GM23248 (cell line): ENCODE measurements around the gene RNF186. TPM values are rescaled to one million over a fixed set of nuclear protein-coding genes. Genes with fewer than 3 reads are reported as not detected.
A peak's percentile ranks its signal among the peaks of the same experiment; 100 is the strongest.
"Not testable (repeated sequence)": the region's sequence is repeated elsewhere in the genome, so short reads cannot be mapped to it uniquely, and the experiment has no call there.

Experiments
- DNase-seq: peaks from one replicate; pipeline ENCODE4 v3.0.0-alpha.2; 2015
- H2AFZ ChIP-seq: fragments of 200-600 bp; sonication (generic); 2 replicates; pipeline ENCODE4 v1.6.1; 2016; ENCODE audit warnings: antibody characterized with exemption
- H3F3A ChIP-seq: fragments of 200-600 bp; sonication (generic); 2 replicates; pipeline ENCODE4 v1.6.1; 2016; ENCODE audit warnings: mild to moderate bottlenecking, antibody characterized with exemption, mixed run types; ENCODE audit not compliant: insufficient read depth
- H3K27ac ChIP-seq: fragments of 200-600 bp; sonication (generic); 2 replicates; pipeline ENCODE4 v1.5.1; 2016; ENCODE audit warnings: mild to moderate bottlenecking
- H3K27me3 ChIP-seq: fragments of 200-600 bp; sonication (generic); replicated peaks from 2 replicates; pipeline ENCODE4 v1.6.1; 2016; ENCODE audit warnings: mild to moderate bottlenecking; ENCODE audit not compliant: insufficient read depth
- H3K36me3 ChIP-seq: fragments of 200-600 bp; sonication (generic); 2 replicates; pipeline ENCODE4 v1.6.1; 2016; ENCODE audit warnings: low read depth, mild to moderate bottlenecking
- H3K4me1 ChIP-seq: fragments of 200-600 bp; sonication (generic); 2 replicates; pipeline ENCODE4 v1.6.1; 2016; ENCODE audit warnings: mild to moderate bottlenecking; ENCODE audit not compliant: insufficient read depth
- H3K4me2 ChIP-seq: fragments of 200-600 bp; sonication (generic); one replicate; pipeline ENCODE4 v1.6.1; 2016; ENCODE audit warnings: mild to moderate bottlenecking; ENCODE audit not compliant: unreplicated experiment
- H3K4me3 ChIP-seq: fragments of 200-600 bp; sonication (generic); 2 replicates; pipeline ENCODE4 v1.5.1; 2016; ENCODE audit warnings: mild to moderate bottlenecking
- H3K79me2 ChIP-seq: fragments of 200-600 bp; sonication (generic); 2 replicates; pipeline ENCODE4 v1.6.1; 2016; ENCODE audit warnings: mild to moderate bottlenecking; ENCODE audit not compliant: insufficient read depth
- H3K9ac ChIP-seq: fragments of 200-600 bp; sonication (generic); 2 replicates; pipeline ENCODE4 v1.6.1; 2016; ENCODE audit warnings: mild to moderate bottlenecking
- H3K9me2 ChIP-seq: fragments of 200-600 bp; sonication (generic); 2 replicates; pipeline ENCODE4 v1.6.1; 2016; ENCODE audit warnings: mixed run types, mild to moderate bottlenecking, moderate library complexity; ENCODE audit not compliant: insufficient read depth
- H3K9me3 ChIP-seq: fragments of 200-600 bp; sonication (generic); one replicate; pipeline ENCODE4 v1.6.1; 2017; ENCODE audit warnings: low read depth
- H4K20me1 ChIP-seq: fragments of 200-600 bp; sonication (generic); 2 replicates; pipeline ENCODE4 v1.6.0; 2016; ENCODE audit not compliant: insufficient read depth
- EZH2 ChIP-seq: fragments of 200-600 bp; sonication (generic); IDR thresholded peaks from 2 replicates; pipeline ENCODE4 v1.6.1; 2018; ENCODE audit warnings: antibody characterized with exemption, mild to moderate bottlenecking; ENCODE audit not compliant: insufficient read depth, poor library complexity, severe bottlenecking
- EZH2phosphoT487 ChIP-seq: fragments of 200-600 bp; sonication (generic); IDR thresholded peaks from 2 replicates; pipeline ENCODE4 v1.6.1; 2018; ENCODE audit warnings: antibody characterized with exemption, moderate library complexity, mild to moderate bottlenecking, low read depth; ENCODE audit not compliant: insufficient read depth
- WGBS, 2 experiments: methylation state at CpG; one replicate each; pipeline ENCODE4 v1.1.6; 2015 to 2017; ENCODE audit warnings: low lambda C conversion rate in 2 of 2, low coverage in 1 of 2; ENCODE audit errors: missing lambda C conversion rate in 2 of 2; 5-methylcytosine and 5-hydroxymethylcytosine counted together
- in situ Hi-C: fragments of 300-500 bp; cut with MboI; formaldehyde crosslinking; loops from 2 replicates; pipeline ENCODE4 v1.15.0; 2020
- polyA plus RNA-seq: library from polyadenylated mRNA; unstranded; fragments of >200 nt; fragmentation: Nextera tagmentation; extraction: Ambion mirVana; gene quantifications from 2 replicates; pipeline ENCODE4 v1.2.1, GENCODE V29; 2016
- total RNA-seq: library from RNA; depleted of rRNA; stranded (reverse); fragments of >200 nt; shearing (Covaris generic); gene quantifications from 2 replicates; pipeline ENCODE4 v1.2.3, GENCODE V29; 2014

RNF186 gene
- total and polyA plus RNA-seq, 2 experiments from 2014 or later, result not detected

DNA sequence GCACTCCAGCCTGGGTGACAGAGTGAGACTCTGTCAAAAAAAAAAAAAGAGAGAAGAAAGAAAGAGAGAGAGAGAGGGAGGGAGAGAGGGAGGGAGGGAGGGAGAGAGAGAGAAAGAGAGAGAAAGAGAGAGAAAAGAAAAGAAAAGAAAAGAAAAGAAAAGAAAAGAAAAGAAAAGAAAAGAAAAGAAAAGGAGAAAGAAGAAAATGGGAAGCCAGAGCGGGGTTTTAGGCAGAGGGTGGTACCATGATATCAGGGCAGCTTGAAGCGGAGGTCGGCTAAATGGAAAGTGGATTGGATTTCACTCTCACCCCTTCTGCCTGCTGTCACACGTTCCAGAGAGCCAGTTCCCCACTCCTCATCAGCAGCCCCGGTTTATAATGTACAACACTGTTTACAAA, 17.3 kb downstream of the RNF186 start:
- Histone ChIP-seq H3K9me3 (no peaks in the 10 kb centered on the region), H3K27ac (no peak overlapping the region), H3K79me2 (no peaks in the 10 kb centered on the region), H4K20me1 (no peaks in the 10 kb centered on the region), H3K4me3 (no peak overlapping the region), H3F3A (peaks cover 6% of the 10 kb centered on the region), H3K4me1 (peaks cover 13% of the 10 kb centered on the region), H3K4me2 (no peak overlapping the region), H3K9ac (no peak overlapping the region), H3K9me2 (no peaks in the 10 kb centered on the region), H2AFZ (no peak overlapping the region), H3K27me3 (no peaks in the 10 kb centered on the region), H3K36me3 (no peaks in the 10 kb centered on the region)
- in situ Hi-C loops, result no loop called here
- no peak for TF ChIP-seq EZH2phosphoT487
- TF ChIP-seq EZH2, result no peak
- WGBS, 2 experiments, result 82% methylated on average over 4 to 5 of the region's 5 CpGs
- DNase-seq, result no peak

DNA sequence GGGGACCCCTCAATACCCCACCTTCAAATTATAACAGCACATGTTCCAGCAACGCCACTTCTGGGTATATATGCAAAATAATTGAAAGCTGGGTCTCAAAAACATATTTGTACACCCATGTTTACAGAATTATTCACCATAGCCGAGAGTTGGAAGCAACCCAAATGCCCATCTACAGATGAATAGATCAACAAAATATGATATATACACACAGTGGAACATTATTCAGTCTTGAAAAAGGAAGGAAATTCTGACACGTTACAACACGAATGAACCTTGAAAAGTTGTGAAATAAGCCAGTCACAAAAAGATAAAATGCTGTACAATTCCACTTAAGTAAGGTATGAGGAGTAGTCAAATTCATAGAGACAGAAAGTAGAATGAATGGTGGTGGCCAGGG, 20.5 kb downstream of the RNF186 start:
- H3K27ac ChIP-seq, result no peak overlapping the region
- in situ Hi-C loops, result no loop called here
- no peak overlapping the region for H3K9ac ChIP-seq
- H3K79me2 ChIP-seq, result no peaks in the 10 kb centered on the region
- WGBS, 2 experiments, result 95 to 97% methylated on average over 4 of the region's 4 CpGs
- no peaks in the 10 kb centered on the region for H3K27me3 ChIP-seq
- no peaks in the 10 kb centered on the region for H4K20me1 ChIP-seq
- H3K36me3 ChIP-seq, result no peaks in the 10 kb centered on the region
- no peak overlapping the region for H2AFZ ChIP-seq
- H3K4me2 ChIP-seq, result no peak overlapping the region
- H3K9me2 ChIP-seq, result no peaks in the 10 kb centered on the region
- no peaks in the 10 kb centered on the region for H3K9me3 ChIP-seq
- DNase-seq, result no peak
- no peak overlapping the region for H3K4me3 ChIP-seq
- peaks cover 7% of the 10 kb centered on the region; the same call in 1 of the 2 replicates for H3K4me1 ChIP-seq
- H3F3A ChIP-seq, result peaks cover 7% of the 10 kb centered on the region
- TF ChIP-seq EZH2phosphoT487 (no peak), EZH2 (no peak)

DNA sequence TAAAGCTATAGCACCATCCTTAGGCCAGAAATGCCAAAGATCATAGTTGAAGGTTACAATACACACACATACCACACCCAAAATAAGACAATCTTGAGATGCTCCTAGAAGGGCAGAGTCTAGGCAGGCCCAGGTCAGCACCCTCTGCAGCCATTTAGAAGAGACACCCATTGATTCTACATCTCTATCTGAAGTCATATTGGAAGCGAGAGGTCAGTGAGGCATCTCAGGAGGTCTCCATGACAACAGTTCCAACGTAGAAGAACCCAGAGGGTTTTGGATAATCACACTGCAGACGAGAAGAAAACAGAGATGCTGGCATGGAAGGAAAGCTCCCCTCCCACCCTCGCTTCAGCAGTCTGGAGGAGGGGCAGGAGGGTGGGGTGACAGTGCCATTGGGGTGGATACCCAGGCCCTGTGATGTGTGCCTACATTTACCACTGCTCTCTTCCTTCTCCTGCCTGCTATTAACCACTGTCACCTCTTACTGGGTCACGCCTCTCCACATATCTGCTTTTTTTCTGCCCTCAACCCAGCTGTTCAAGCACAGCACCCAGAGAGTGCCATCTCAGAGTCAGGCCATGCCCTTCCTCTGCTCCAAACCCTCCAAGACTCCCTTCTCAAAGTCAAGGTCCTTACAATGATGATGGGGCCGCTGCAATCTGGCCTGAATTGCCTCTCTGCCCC, 21.6 kb downstream of the RNF186 start:
- 70 to 75% methylated on average over 6 of the region's 6 CpGs for WGBS, 2 experiments
- in situ Hi-C loops, result no loop called here
- H3K4me3 ChIP-seq, result no peak overlapping the region
- H3K27ac ChIP-seq, result no peak overlapping the region
- no peaks in the 10 kb centered on the region for H3K36me3 ChIP-seq
- H2AFZ ChIP-seq, result no peak overlapping the region
- no peaks in the 10 kb centered on the region for H3K27me3 ChIP-seq
- no peak overlapping the region for H3K4me2 ChIP-seq
- H3K79me2 ChIP-seq, result no peaks in the 10 kb centered on the region
- no peaks in the 10 kb centered on the region for H3K9me3 ChIP-seq
- no peaks in the 10 kb centered on the region for H3K9me2 ChIP-seq
- H3K4me1 ChIP-seq, result no peaks in the 10 kb centered on the region
- H3F3A ChIP-seq, result peaks cover 7% of the 10 kb centered on the region
- TF ChIP-seq EZH2phosphoT487, result no peak
- no peak for TF ChIP-seq EZH2
- DNase-seq, result no peak
- H4K20me1 ChIP-seq, result no peaks in the 10 kb centered on the region
- H3K9ac ChIP-seq, result no peak overlapping the region

DNA sequence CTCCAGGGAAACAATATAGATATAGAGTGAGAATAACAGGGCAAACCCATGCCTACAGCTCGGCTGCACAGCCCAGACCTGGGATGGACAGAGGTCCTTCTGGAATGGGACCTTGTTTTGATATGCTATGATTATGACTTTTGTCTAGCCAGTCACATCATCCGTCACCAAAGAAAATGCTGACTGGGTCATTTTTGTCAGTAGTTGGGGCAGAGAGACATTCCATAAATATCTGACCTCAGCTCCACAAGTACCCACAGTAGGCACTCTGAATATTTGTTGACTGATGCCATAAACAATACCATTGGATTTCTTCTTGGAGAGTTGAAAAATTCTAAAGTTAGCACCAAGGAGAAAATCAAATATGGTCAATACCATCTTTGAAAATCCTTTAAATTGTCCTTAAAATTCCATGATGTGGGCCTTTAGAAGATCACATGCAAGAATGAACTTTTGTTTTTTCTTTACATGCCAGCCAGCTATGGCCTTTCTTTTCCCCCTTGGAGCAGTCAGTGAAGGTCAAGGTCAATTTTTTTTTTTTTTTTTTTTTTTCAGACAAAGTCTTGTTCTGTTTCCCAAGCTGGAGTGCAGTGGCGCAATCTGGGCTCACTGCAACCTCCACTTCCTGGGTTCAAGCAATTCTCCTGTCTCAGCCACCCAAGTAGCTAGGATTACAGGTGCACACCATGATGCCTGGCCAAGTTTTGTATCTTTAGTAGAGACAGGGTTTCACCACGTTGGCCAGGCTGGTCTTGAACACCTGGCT, 22.7 kb downstream of the RNF186 start:
- Histone ChIP-seq H2AFZ (no peak overlapping the region), H3K4me1 (no peaks in the 10 kb centered on the region), H3K4me3 (no peak overlapping the region), H3K4me2 (no peak overlapping the region), H3K9me3 (no peaks in the 10 kb centered on the region), H3K9ac (no peak overlapping the region), H3K27ac (no peak overlapping the region), H3K9me2 (no peaks in the 10 kb centered on the region), H3K27me3 (no peaks in the 10 kb centered on the region), H3K36me3 (no peaks in the 10 kb centered on the region), H4K20me1 (no peaks in the 10 kb centered on the region), H3K79me2 (no peaks in the 10 kb centered on the region), H3F3A (peaks cover 7% of the 10 kb centered on the region)
- WGBS, 2 experiments, result 96 to 97% methylated on average over 4 of the region's 4 CpGs
- TF ChIP-seq EZH2, result no peak
- TF ChIP-seq EZH2phosphoT487, result no peak
- DNase-seq, result no peak
- in situ Hi-C loops, result no loop called here

DNA sequence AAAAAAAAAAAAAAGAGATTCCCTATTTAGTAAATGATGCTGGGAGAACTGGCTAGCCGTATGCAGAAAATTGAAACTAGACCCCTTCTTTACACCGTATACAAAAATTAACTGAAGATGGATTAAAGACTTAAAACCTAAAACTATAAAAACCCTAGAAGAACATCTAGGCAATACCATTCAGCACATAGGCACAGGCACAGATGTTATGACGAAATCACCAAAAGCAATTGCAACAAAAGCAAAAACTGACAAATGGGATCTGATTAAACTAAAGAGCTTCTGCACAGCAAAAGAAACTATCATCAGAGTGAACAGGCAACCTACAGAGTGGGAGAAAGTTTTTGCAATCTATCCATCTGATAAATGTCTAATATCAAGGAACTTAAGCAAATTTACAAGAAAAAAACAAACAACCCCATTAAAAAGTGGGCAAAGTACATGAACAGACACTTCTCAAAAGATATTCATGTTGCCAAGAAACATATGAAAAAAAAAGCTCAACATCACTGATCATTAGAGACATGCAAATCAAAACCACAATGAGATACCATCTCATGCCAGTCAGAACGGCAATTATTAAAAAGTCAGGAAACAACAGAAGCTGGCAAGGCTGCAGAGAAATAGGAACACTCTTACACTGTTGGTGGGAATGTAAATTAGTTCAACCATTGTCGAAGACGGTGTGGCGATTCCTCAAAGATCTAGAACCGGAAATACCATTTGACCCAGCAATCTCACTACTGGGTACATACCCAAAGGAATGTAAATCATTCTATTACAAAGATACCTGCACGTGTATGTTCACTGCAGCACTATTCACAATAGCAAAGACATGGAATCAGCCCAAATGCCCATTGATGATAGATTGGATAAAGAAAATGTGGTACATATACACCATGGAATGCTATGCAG, 24.8 kb downstream of the RNF186 start:
- H3K36me3 ChIP-seq, H3K4me3 ChIP-seq, in situ Hi-C loops, H3K4me1 ChIP-seq, H3K27ac ChIP-seq, H3K79me2 ChIP-seq, H2AFZ ChIP-seq, H3K9me2 ChIP-seq, H3K4me2 ChIP-seq, H3K27me3 ChIP-seq, H3F3A ChIP-seq, H4K20me1 ChIP-seq, H3K9me3 ChIP-seq, H3K9ac ChIP-seq: not testable (repeated sequence)
- DNase-seq, result peak; percentile 40
- 83 to 86% methylated on average over 9 of the region's 9 CpGs for WGBS, 2 experiments
